Measurements from ENCODE around the gene OR10H4. TPM values are rescaled to one million over a fixed set of nuclear protein-coding genes. Genes with fewer than 3 reads are reported as not detected.

OR10H4 gene
- total and polyA plus RNA-seq, 2 of the 8 experiments (the other 6 are each of a cell fraction or from before 2014, with no cell fraction given): not detected

DNA sequence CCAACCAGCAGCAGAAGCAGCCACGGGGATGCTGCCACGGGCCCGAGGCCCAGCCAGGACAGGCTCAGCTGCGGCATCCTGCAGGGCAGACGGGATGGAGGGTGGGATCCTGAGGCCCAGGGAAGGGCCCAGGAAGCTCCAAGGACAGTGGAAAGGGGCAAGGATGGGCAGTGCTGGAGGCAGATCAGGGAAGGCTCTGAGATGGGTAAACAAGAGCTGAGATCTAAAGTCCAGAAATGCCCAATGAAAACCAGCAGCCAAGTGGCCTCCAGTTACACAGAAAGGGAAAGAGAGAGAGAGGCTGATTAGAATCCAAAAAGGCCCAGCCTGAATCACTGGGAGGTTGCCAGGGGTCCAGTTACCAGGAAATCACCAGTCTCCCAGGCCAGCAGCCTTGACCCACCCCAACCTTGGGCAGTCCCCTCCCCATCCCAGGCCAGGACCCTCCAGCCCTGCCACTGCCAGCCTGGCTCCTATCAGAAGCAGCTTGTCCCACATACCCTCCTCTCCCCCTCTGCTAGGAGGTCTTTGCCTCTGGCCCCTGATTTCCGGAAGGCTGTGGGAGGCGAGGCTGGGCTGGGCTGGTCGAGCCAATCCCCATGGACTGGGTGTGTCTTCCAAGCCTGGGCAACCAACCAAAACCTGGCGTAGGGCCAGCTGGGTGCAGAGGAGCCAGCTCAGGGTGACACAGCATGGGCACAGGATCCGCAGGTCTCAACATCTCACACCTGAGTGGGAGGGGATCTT is 14.3 kb upstream of the OR10H4 start, which contains the start of gene CYP4F11:
CYP4F11 (minus strand) TSS at position 198 of the 747 bp plus-strand sequence; CDS start at position 77, 121 bp downstream.
- no peak within 1 kb of the TSS for H2BK15ac ChIP-seq (ENCODE audit: low read length)
- H3K4me2 ChIP-seq (ENCODE audit: insufficient read depth in 1 of 2, low read depth in 2 of 2, low read length in 2 of 2): no peak within 1 kb of the TSS
- H3K79me1 ChIP-seq (ENCODE audit: low read depth, low read length): no peaks in the 10 kb centered on the region
- POLR2A ChIA-PET (ENCODE audit: partially characterized antibody): no interaction called here
- TF ChIP-seq HDAC2 (IDR thresholded peaks at IDR 0.05; ENCODE audit: borderline replicate concordance in 1 of 2, low read depth in 2 of 2, low read length in 2 of 2) (no peak), SP4 (IDR thresholded peaks at IDR 0.05; ENCODE audit: low read length) (no peak), RAD21 (IDR thresholded peaks at IDR 0.05 in 1 of 2, conservative IDR thresholded peaks at IDR 0.05 in 1 of 2; ENCODE audit: low read depth in 2 of 2, low read length in 2 of 2) (no peak), SP2 (IDR thresholded peaks at IDR 0.05; ENCODE audit: low read length) (no peak), EGR1 (IDR thresholded peaks at IDR 0.05; ENCODE audit: borderline replicate concordance, low read depth, low read length) (no peak), CTBP2 (IDR thresholded peaks at IDR 0.05; ENCODE audit: borderline replicate concordance, insufficient read depth, insufficient read length, low read length) (no peak), YY1 (IDR thresholded peaks at IDR 0.05; ENCODE audit: low read depth, low read length) (no peak), SIN3A (conservative IDR thresholded peaks at IDR 0.05 in 1 of 2, IDR thresholded peaks at IDR 0.05 in 1 of 2; ENCODE audit: low read depth in 1 of 2, low read length in 2 of 2) (no peak), TCF12 (IDR thresholded peaks at IDR 0.05; ENCODE audit: low read depth, low read length) (no peak), KDM5A (IDR thresholded peaks at IDR 0.05; ENCODE audit: low read length) (no peak)
- TF ChIP-seq, protein P1, sequence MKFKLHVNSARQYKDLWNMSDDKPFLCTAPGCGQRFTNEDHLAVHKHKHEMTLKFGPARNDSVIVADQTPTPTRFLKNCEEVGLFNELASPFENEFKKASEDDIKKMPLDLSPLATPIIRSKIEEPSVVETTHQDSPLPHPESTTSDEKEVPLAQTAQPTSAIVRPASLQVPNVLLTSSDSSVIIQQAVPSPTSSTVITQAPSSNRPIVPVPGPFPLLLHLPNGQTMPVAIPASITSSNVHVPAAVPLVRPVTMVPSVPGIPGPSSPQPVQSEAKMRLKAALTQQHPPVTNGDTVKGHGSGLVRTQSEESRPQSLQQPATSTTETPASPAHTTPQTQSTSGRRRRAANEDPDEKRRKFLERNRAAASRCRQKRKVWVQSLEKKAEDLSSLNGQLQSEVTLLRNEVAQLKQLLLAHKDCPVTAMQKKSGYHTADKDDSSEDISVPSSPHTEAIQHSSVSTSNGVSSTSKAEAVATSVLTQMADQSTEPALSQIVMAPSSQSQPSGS (IDR thresholded peaks at IDR 0.05; ENCODE audit: low read length): no peak
- no peak within 1 kb of the TSS for H3K18ac ChIP-seq (ENCODE audit: extremely low read depth, low read length)
- H2BK12ac ChIP-seq (ENCODE audit: low read depth, low read length): no peak within 1 kb of the TSS
- H3K4me1 ChIP-seq (replicated peaks in 1 of 4; ENCODE audit: control insufficient read depth in 3 of 4, insufficient read depth in 4 of 4, low read length in 3 of 4): no peaks in the 10 kb centered on the region
- CTCF ChIA-PET (ENCODE audit: partially characterized antibody): no interaction called here
- no peak within 1 kb of the TSS for H3K23ac ChIP-seq (ENCODE audit: insufficient read length)
- H2AK5ac ChIP-seq (ENCODE audit: low read depth, low read length): no peak within 1 kb of the TSS
- no peak within 1 kb of the TSS for H4K91ac ChIP-seq (replicated peaks; ENCODE audit: insufficient read length, low read length)
- H3K36me3 ChIP-seq (ENCODE audit: control insufficient read depth in 2 of 4, insufficient read depth in 4 of 4, low read length in 3 of 4): no peaks in the 10 kb centered on the region
- no peak within 1 kb of the TSS for H3K4me3 ChIP-seq (ENCODE audit: extremely low read depth in 1 of 4, insufficient read depth in 2 of 4, low read depth in 3 of 4, low read length in 4 of 4)
- no peak within 1 kb of the TSS for H2BK5ac ChIP-seq (ENCODE audit: low read depth, low read length)
- H3K9ac ChIP-seq (replicated peaks in 1 of 4; ENCODE audit: extremely low read depth in 1 of 4, low read depth in 3 of 4, low read length in 3 of 4): no peak within 1 kb of the TSS
- 73% methylated on average over 8 of the region's 10 CpGs; no CpG with 5 or more reads in 1 of the 2 experiments for WGBS, 2 experiments (ENCODE audit: extremely low coverage in 1 of 2, insufficient coverage in 1 of 2, insufficient read length in 1 of 2, insufficient replicate concordance in 2 of 2, low coverage in 1 of 2, low lambda C conversion rate in 2 of 2, missing lambda C conversion rate in 1 of 2)
- H2AFZ ChIP-seq (ENCODE audit: low read length): no peak within 1 kb of the TSS
- H3K56ac ChIP-seq (replicated peaks; ENCODE audit: insufficient read length, low read depth, low read length): no peak within 1 kb of the TSS
- FAIRE-seq (no peak), DNase-seq (ENCODE audit: low read depth in 1 of 2, low spot score in 2 of 2) (no peak)
- H3K79me2 ChIP-seq (ENCODE audit: control insufficient read depth in 1 of 2, insufficient read depth in 2 of 2, low read length in 2 of 2): no peaks in the 10 kb centered on the region
- H3K27ac ChIP-seq (ENCODE audit: low read depth, low read length): no peak within 1 kb of the TSS
- H3K4ac ChIP-seq (replicated peaks; ENCODE audit: insufficient read length, low read depth, low read length): no peak within 1 kb of the TSS
- H4K8ac ChIP-seq (ENCODE audit: extremely low read depth, insufficient read depth, low read length): no peak within 1 kb of the TSS
- no peak within 1 kb of the TSS for H4K5ac ChIP-seq (ENCODE audit: insufficient read length, low read depth, low read length)
- H3K14ac ChIP-seq (ENCODE audit: insufficient read length): no peak within 1 kb of the TSS
- H3K23me2 ChIP-seq (ENCODE audit: low read depth, low read length): no peaks in the 10 kb centered on the region
- no peaks in the 10 kb centered on the region for H3K27me3 ChIP-seq (replicated peaks in 1 of 4; ENCODE audit: control insufficient read depth in 3 of 4, extremely low read depth in 1 of 4, insufficient read depth in 3 of 4, low read length in 3 of 4)
- no peak within 1 kb of the TSS for H2BK20ac ChIP-seq (ENCODE audit: low read length)
- no peak within 1 kb of the TSS for H2BK120ac ChIP-seq (replicated peaks; ENCODE audit: low read depth, low read length)
- H4K20me1 ChIP-seq (replicated peaks in 1 of 2; ENCODE audit: control insufficient read depth in 1 of 2, insufficient read depth in 2 of 2, low read length in 2 of 2): no peaks in the 10 kb centered on the region
- peaks cover 60 to 78% of the 10 kb centered on the region in 2 experiments for H3K9me3 ChIP-seq (ENCODE audit: insufficient read depth in 2 of 2, low read depth in 1 of 2, low read length in 1 of 2)

Data from H1 (cell line).